M059J (cell line): ENCODE measurements around the gene ADGRV1. TPM values are rescaled to one million over a fixed set of nuclear protein-coding genes. Genes with fewer than 3 reads are reported as not detected.
A peak's percentile ranks its signal among the peaks of the same experiment; 100 is the strongest.
"Not testable (repeated sequence)": the region's sequence is repeated elsewhere in the genome, so short reads cannot be mapped to it uniquely, and the experiment has no call there.

Experiments used
- DNase-seq: peaks from one replicate; pipeline ENCODE4 v3.0.0-alpha.2; 2012; ENCODE audit warnings: low read depth
- total RNA-seq: library from RNA; depleted of rRNA; stranded (reverse); fragments of >200 nt; shearing (Covaris generic); gene quantifications from 2 replicates; pipeline ENCODE4 v1.2.3, GENCODE V29; 2014

Gene ADGRV1
- total RNA-seq, 1 experiment from 2014 or later: 0.47 TPM

- no peak for DNase-seq
Observed at GRCh38 chr5:90739567-90739966, 181.0 kb downstream of the ADGRV1 start.

GRCh38 chr5:90740244-90740799, 181.7 kb downstream of the ADGRV1 start:
- no peak for DNase-seq

- DNase-seq: no peak
Observed at GRCh38 chr5:90741022-90741564, 182.5 kb downstream of the ADGRV1 start.

GRCh38 chr5:90746119-90746518, 187.5 kb downstream of the ADGRV1 start:
- DNase-seq: no peak

GRCh38 chr5:90747175-90747574, 188.6 kb downstream of the ADGRV1 start:
- DNase-seq: peak; percentile 10

GRCh38 chr5:90747693-90748092, 189.1 kb downstream of the ADGRV1 start:
- DNase-seq: peak; percentile 16

- DNase-seq: no peak
Observed at GRCh38 chr5:90759119-90759518, 200.5 kb downstream of the ADGRV1 start.

GRCh38 chr5:90767710-90768109, 209.1 kb downstream of the ADGRV1 start:
- no peak for DNase-seq

- not testable (repeated sequence) for DNase-seq
Observed at GRCh38 chr5:90770006-90770541, 211.5 kb downstream of the ADGRV1 start.

GRCh38 chr5:90777959-90778358, 219.4 kb downstream of the ADGRV1 start:
- no peak for DNase-seq

- peak; percentile 53 for DNase-seq
Observed at GRCh38 chr5:90783460-90784333, 225.1 kb downstream of the ADGRV1 start.

- DNase-seq: no peak
Observed at GRCh38 chr5:90786756-90787155, 228.2 kb downstream of the ADGRV1 start.

- peak; percentile 46 for DNase-seq
Observed at GRCh38 chr5:90792725-90793124, 234.1 kb downstream of the ADGRV1 start.

GRCh38 chr5:90793183-90793582, 234.6 kb downstream of the ADGRV1 start:
- no peak for DNase-seq

- not testable (repeated sequence) for DNase-seq
Observed at GRCh38 chr5:90796919-90797318, 238.3 kb downstream of the ADGRV1 start.

GRCh38 chr5:90800082-90800481, 241.5 kb downstream of the ADGRV1 start:
- DNase-seq: not testable (repeated sequence)

GRCh38 chr5:90800515-90800914, 241.9 kb downstream of the ADGRV1 start:
- not testable (repeated sequence) for DNase-seq

- DNase-seq: peak; percentile 40
Observed at GRCh38 chr5:90802474-90803317, 244.1 kb downstream of the ADGRV1 start.

- DNase-seq: no peak
Observed at GRCh38 chr5:90803381-90803780, 244.8 kb downstream of the ADGRV1 start.

GRCh38 chr5:90803876-90804275, 245.3 kb downstream of the ADGRV1 start:
- peak; percentile 26 for DNase-seq

- DNase-seq: no peak
Observed at GRCh38 chr5:90807496-90807895, 248.9 kb downstream of the ADGRV1 start.
